HG02970 (cell line): Measurements from ENCODE around the gene LMAN1.

Experiments used
- ATAC-seq: cut with Tn5 transposase; IDR thresholded peaks from one replicate; pipeline ENCODE4 v1.9.1; 2021; ENCODE audit warnings: mild to moderate bottlenecking, moderate library complexity, moderate number of reproducible peaks; ENCODE audit not compliant: unreplicated experiment, low FRiP score

The LMAN1 gene

GRCh38 chr18:59374128-59374527, 15.1 kb upstream of the LMAN1 start:
- ATAC-seq = no peak

- ATAC-seq = no peak
Measured at GRCh38 chr18:59372975-59373374, 13.9 kb upstream of the LMAN1 start.

GRCh38 chr18:59360381-59360780, 1.3 kb upstream of the LMAN1 start:
- ATAC-seq = no peak

- ATAC-seq = peak; percentile 1
Measured at GRCh38 chr18:59359576-59359952, 499 bp upstream of the LMAN1 start.

GRCh38 chr18:59358414-59358711, 702 bp downstream of the LMAN1 start:
- ATAC-seq = no peak

GRCh38 chr18:59357928-59358327, 1.1 kb downstream of the LMAN1 start:
- ATAC-seq = no peak

GRCh38 chr18:59354731-59355130, 4.3 kb downstream of the LMAN1 start:
- ATAC-seq = no peak

GRCh38 chr18:59353079-59353680, 5.9 kb downstream of the LMAN1 start:
- no peak for ATAC-seq

- ATAC-seq = no peak
Measured at GRCh38 chr18:59352250-59352855, 6.7 kb downstream of the LMAN1 start.

- ATAC-seq = no peak
Measured at GRCh38 chr18:59345556-59345955, 13.5 kb downstream of the LMAN1 start.

- no peak for ATAC-seq
Measured at GRCh38 chr18:59344996-59345395, 14.1 kb downstream of the LMAN1 start.

GRCh38 chr18:59343926-59344325, 15.1 kb downstream of the LMAN1 start:
- no peak for ATAC-seq

- ATAC-seq = no peak
Measured at GRCh38 chr18:59340817-59341216, 18.2 kb downstream of the LMAN1 start.

- no peak for ATAC-seq
Measured at GRCh38 chr18:59340312-59340711, 18.8 kb downstream of the LMAN1 start.

- no peak for ATAC-seq
Measured at GRCh38 chr18:59332986-59333385, 26.1 kb downstream of the LMAN1 start.

GRCh38 chr18:59328683-59329082, 30.4 kb downstream of the LMAN1 start:
- ATAC-seq = no peak

- ATAC-seq = no peak
Measured at GRCh38 chr18:59325965-59326364, 33.1 kb downstream of the LMAN1 start.

- no peak for ATAC-seq
Measured at GRCh38 chr18:59324623-59324971, 34.5 kb downstream of the LMAN1 start.

GRCh38 chr18:59323931-59324622, 35.0 kb downstream of the LMAN1 start:
- ATAC-seq = no peak

GRCh38 chr18:59318460-59319050, 40.5 kb downstream of the LMAN1 start, which contains the start of gene CPLX4:
TSS of gene CPLX4 (minus strand) at chr18:59318649. CDS start at chr18:59318462, 187 bp downstream.
- ATAC-seq = no peak

GRCh38 chr18:59311631-59312030, 47.4 kb downstream of the LMAN1 start:
- no peak for ATAC-seq

GRCh38 chr18:59308938-59309260, 50.2 kb downstream of the LMAN1 start:
- no peak for ATAC-seq
